HL-60/S4 treated with phorbol 12-myristate 13-acetate at 8.2 ng/mL for 4 days and 3 days (cell line): ENCODE measurements around the gene VWA8.
"Not testable (repeated sequence)": the region's sequence is repeated elsewhere in the genome, so short reads cannot be mapped to it uniquely, and the experiment has no call there.

ENCODE experiments used
- in situ Hi-C: fragments of 300-500 bp; cut with MboI; formaldehyde crosslinking; loops from 2 replicates; pipeline ENCODE4 v1.15.0; 2022; ENCODE audit warnings: low sequenced_read_pairs

The VWA8 gene

GRCh38 chr13:41751734-41752445 is 209.0 kb downstream of the VWA8 start:
- in situ Hi-C loops = no loop called here

- in situ Hi-C loops = no loop called here
Observed at GRCh38 chr13:41751277-41751676, 209.6 kb downstream of the VWA8 start.

- in situ Hi-C loops = no loop called here
Observed at GRCh38 chr13:41746259-41746658, 214.7 kb downstream of the VWA8 start.

GRCh38 chr13:41745496-41745895 is 215.4 kb downstream of the VWA8 start:
- in situ Hi-C loops = not testable (repeated sequence)

GRCh38 chr13:41742917-41743552 is 217.9 kb downstream of the VWA8 start:
- in situ Hi-C loops = no loop called here

GRCh38 chr13:41740479-41740878 is 220.4 kb downstream of the VWA8 start:
- in situ Hi-C loops = no loop called here

GRCh38 chr13:41722684-41723535 is 238.0 kb downstream of the VWA8 start:
- in situ Hi-C loops = no loop called here

GRCh38 chr13:41720839-41721561 is 239.9 kb downstream of the VWA8 start:
- in situ Hi-C loops = no loop called here

- in situ Hi-C loops = no loop called here
Observed at GRCh38 chr13:41716236-41716635, 244.7 kb downstream of the VWA8 start.

- in situ Hi-C loops = no loop called here
Observed at GRCh38 chr13:41713405-41713804, 247.5 kb downstream of the VWA8 start.

- in situ Hi-C loops = no loop called here
Observed at GRCh38 chr13:41710771-41711170, 250.1 kb downstream of the VWA8 start.

GRCh38 chr13:41709511-41709910 is 251.4 kb downstream of the VWA8 start:
- in situ Hi-C loops = no loop called here

GRCh38 chr13:41708713-41709112 is 252.2 kb downstream of the VWA8 start:
- in situ Hi-C loops = no loop called here

- in situ Hi-C loops = no loop called here
Observed at GRCh38 chr13:41707194-41707821, 253.6 kb downstream of the VWA8 start.

- in situ Hi-C loops = no loop called here
Observed at GRCh38 chr13:41706152-41706551, 254.8 kb downstream of the VWA8 start.

GRCh38 chr13:41702540-41702939 is 258.4 kb downstream of the VWA8 start:
- in situ Hi-C loops = no loop called here

- in situ Hi-C loops = no loop called here
Observed at GRCh38 chr13:41701676-41702075, 259.2 kb downstream of the VWA8 start.

GRCh38 chr13:41700790-41701310 is 260.1 kb downstream of the VWA8 start:
- in situ Hi-C loops = no loop called here

GRCh38 chr13:41699759-41700158 is 261.1 kb downstream of the VWA8 start:
- in situ Hi-C loops = no loop called here

GRCh38 chr13:41697578-41697977 is 263.3 kb downstream of the VWA8 start:
- in situ Hi-C loops = no loop called here
